K562 (cell line): ENCODE data around the gene USP8. TPM values are rescaled to one million over a fixed set of nuclear protein-coding genes. Genes with fewer than 3 reads are reported as not detected.

Source experiments
- NCOA6 ChIP-seq: fragments of 450-650 bp; IDR thresholded peaks from 2 replicates; pipeline ENCODE4 v1.6.1; 2017; ENCODE audit warnings: mild to moderate bottlenecking
- polyA plus RNA-seq, 8 experiments: library from polyadenylated mRNA; depleted of rRNA in 4 of 8; stranded (reverse) in 5 of 8; unstranded in 3 of 8; fragments of >200 nt; fragmentation: Nextera tagmentation in 2 of 8; fragmentation: Illumina TruSeq in 1 of 8; extraction: Ambion mirVana in 2 of 8; extraction: Trizol in 1 of 8; gene quantifications; 2 replicates each; pipeline versions ENCODE4 v1.2.1 to v1.2.3, GENCODE V29; 2011 to 2014; ENCODE audit warnings: inconsistent platforms in 1 of 8, missing spikeins in 1 of 8
- total RNA-seq, 7 experiments: library from RNA; depleted of rRNA in 6 of 7; stranded (reverse); fragments of >200 nt in 6 of 7; fragmentation: Illumina TruSeq in 2 of 7; extraction: Trizol in 2 of 7; gene quantifications; 2 replicates each; pipeline versions ENCODE4 v1.2.1 to v1.2.3, GENCODE V29; 2011 to 2021; ENCODE audit warnings: low replicate concordance in 1 of 7
- TF ChIP-seq, protein P1 (sequence below): fragments of 450-650 bp; IDR thresholded peaks from 2 replicates; pipeline ENCODE4 v1.6.1; 2016; ENCODE audit warnings: mild to moderate bottlenecking, moderate library complexity
- TF ChIP-seq, protein P2 (sequence below), 2 experiments: fragments of 250-450 bp in 1 of 2; fragments of 450-650 bp in 1 of 2; sonication (Bioruptor Pico) in 1 of 2; IDR thresholded peaks; 2 replicates each; pipeline versions ENCODE4 v1.6.1 to v1.8.0; 2016 to 2021; ENCODE audit warnings: mild to moderate bottlenecking in 2 of 2, moderate library complexity in 2 of 2, missing compliant biosample characterization in 1 of 2, missing genetic modification characterization in 1 of 2

The USP8 gene
- total and polyA plus RNA-seq, 9 of the 15 experiments (the other 6 are each of a cell fraction or from before 2014, with no cell fraction given), result 35.1 to 58.4 (median 46.1) TPM

- TF ChIP-seq, protein P1, sequence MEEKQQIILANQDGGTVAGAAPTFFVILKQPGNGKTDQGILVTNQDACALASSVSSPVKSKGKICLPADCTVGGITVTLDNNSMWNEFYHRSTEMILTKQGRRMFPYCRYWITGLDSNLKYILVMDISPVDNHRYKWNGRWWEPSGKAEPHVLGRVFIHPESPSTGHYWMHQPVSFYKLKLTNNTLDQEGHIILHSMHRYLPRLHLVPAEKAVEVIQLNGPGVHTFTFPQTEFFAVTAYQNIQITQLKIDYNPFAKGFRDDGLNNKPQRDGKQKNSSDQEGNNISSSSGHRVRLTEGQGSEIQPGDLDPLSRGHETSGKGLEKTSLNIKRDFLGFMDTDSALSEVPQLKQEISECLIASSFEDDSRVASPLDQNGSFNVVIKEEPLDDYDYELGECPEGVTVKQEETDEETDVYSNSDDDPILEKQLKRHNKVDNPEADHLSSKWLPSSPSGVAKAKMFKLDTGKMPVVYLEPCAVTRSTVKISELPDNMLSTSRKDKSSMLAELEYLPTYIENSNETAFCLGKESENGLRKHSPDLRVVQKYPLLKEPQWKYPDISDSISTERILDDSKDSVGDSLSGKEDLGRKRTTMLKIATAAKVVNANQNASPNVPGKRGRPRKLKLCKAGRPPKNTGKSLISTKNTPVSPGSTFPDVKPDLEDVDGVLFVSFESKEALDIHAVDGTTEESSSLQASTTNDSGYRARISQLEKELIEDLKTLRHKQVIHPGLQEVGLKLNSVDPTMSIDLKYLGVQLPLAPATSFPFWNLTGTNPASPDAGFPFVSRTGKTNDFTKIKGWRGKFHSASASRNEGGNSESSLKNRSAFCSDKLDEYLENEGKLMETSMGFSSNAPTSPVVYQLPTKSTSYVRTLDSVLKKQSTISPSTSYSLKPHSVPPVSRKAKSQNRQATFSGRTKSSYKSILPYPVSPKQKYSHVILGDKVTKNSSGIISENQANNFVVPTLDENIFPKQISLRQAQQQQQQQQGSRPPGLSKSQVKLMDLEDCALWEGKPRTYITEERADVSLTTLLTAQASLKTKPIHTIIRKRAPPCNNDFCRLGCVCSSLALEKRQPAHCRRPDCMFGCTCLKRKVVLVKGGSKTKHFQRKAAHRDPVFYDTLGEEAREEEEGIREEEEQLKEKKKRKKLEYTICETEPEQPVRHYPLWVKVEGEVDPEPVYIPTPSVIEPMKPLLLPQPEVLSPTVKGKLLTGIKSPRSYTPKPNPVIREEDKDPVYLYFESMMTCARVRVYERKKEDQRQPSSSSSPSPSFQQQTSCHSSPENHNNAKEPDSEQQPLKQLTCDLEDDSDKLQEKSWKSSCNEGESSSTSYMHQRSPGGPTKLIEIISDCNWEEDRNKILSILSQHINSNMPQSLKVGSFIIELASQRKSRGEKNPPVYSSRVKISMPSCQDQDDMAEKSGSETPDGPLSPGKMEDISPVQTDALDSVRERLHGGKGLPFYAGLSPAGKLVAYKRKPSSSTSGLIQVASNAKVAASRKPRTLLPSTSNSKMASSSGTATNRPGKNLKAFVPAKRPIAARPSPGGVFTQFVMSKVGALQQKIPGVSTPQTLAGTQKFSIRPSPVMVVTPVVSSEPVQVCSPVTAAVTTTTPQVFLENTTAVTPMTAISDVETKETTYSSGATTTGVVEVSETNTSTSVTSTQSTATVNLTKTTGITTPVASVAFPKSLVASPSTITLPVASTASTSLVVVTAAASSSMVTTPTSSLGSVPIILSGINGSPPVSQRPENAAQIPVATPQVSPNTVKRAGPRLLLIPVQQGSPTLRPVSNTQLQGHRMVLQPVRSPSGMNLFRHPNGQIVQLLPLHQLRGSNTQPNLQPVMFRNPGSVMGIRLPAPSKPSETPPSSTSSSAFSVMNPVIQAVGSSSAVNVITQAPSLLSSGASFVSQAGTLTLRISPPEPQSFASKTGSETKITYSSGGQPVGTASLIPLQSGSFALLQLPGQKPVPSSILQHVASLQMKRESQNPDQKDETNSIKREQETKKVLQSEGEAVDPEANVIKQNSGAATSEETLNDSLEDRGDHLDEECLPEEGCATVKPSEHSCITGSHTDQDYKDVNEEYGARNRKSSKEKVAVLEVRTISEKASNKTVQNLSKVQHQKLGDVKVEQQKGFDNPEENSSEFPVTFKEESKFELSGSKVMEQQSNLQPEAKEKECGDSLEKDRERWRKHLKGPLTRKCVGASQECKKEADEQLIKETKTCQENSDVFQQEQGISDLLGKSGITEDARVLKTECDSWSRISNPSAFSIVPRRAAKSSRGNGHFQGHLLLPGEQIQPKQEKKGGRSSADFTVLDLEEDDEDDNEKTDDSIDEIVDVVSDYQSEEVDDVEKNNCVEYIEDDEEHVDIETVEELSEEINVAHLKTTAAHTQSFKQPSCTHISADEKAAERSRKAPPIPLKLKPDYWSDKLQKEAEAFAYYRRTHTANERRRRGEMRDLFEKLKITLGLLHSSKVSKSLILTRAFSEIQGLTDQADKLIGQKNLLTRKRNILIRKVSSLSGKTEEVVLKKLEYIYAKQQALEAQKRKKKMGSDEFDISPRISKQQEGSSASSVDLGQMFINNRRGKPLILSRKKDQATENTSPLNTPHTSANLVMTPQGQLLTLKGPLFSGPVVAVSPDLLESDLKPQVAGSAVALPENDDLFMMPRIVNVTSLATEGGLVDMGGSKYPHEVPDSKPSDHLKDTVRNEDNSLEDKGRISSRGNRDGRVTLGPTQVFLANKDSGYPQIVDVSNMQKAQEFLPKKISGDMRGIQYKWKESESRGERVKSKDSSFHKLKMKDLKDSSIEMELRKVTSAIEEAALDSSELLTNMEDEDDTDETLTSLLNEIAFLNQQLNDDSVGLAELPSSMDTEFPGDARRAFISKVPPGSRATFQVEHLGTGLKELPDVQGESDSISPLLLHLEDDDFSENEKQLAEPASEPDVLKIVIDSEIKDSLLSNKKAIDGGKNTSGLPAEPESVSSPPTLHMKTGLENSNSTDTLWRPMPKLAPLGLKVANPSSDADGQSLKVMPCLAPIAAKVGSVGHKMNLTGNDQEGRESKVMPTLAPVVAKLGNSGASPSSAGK, result 0 out of 2 replicates have a peak, but pooled peaks have one; percentile 26
- TF ChIP-seq NCOA6, result no peak
- TF ChIP-seq, protein P2, sequence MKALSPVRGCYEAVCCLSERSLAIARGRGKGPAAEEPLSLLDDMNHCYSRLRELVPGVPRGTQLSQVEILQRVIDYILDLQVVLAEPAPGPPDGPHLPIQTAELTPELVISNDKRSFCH (CRISPR knock-in tag; IDR thresholded peaks at IDR 0.05), result no peak
- TF ChIP-seq, protein P2 (tag; IDR thresholded peaks at IDR 0.05), result no peak
These were observed 8.3 kb upstream of the USP8 start (continued) for GRCh38 chr15:50415752-50416404.
